Heart left ventricle (tissue), 13 donors: ENCODE data around the gene TNFAIP2.

ENCODE experiments used
- CTCF ChIP-seq, 12 donors: fragments of 200-600 bp; sonication (generic) in 4 of 12; IDR thresholded peaks; one replicate each; pipeline versions ENCODE4 v1.5.0 to v1.8.0; 2018 to 2022; ENCODE audit warnings: antibody characterized with exemption in 12 of 12, mild to moderate bottlenecking in 5 of 12
- POLR2A ChIP-seq, 2 donors: fragments of 450-650 bp; IDR thresholded peaks; one replicate each; pipeline ENCODE4 v1.6.1; 2017; ENCODE audit warnings: antibody characterized with exemption in 2 of 2, mild to moderate bottlenecking in 2 of 2, moderate library complexity in 2 of 2
- donor health status: ischemic (EF 13 %, LVEDD 7.1; RV severe dilation, severe dysfunction).
- donor health status: DM: no; HTN: yes; CAD: no.
- donor health status: DM: no; HTN: no; CAD: no.
- donor health status: ischemic (EF 25% LVEDD 6.9; RV normal size, moderate dysfunction).
- donor health status: ischemic (EF 25% LVEDD 5.7; RV mildly dilated, moderate dysfunction).
- donor health status: ischemic (EF 35%, LVEDD 5.7; RV mildly dilated, moderate dysfunction).
- donor health status: nonischemic (EF 11% LVEDD 7.7; RV severe dilation, severe dysfunction).
- donor health status: DM: yes; HTN: yes; CAD: no.
- donor health status: PGD.
- donor health status: ischemic (EF 29% LVEDD 5.4; RV normal size, mild dysfunction).
- donor health status: nonischemic (EF 23%, LVEDD 6.1; RV moderate dilation, normal function).

- TF ChIP-seq CTCF (IDR thresholded peaks at IDR 0.05) (no peak), POLR2A (IDR thresholded peaks at IDR 0.05) (no peak)
Measured at GRCh38 chr14:103118018-103118662, 5.1 kb upstream of the TNFAIP2 start.
